Lower lobe of right lung (tissue), 2 donors: ENCODE results near the gene GUCY2C. TPM values are rescaled to one million over a fixed set of nuclear protein-coding genes. Genes with fewer than 3 reads are reported as not detected.

Experiments
- ATAC-seq, 2 donors: fragments of 200-7000 bp; cut with Tn5 transposase; one replicate each; pipeline ENCODE4 v1.9.1; 2020 to 2022; ENCODE audit warnings: mild to moderate bottlenecking in 2 of 2, moderate library complexity in 2 of 2
- DNase-seq: peaks from one replicate; pipeline ENCODE4 v3.0.0-alpha.2; 2020
- H3K27ac ChIP-seq: fragments of 200-600 bp; one replicate; pipeline ENCODE4 v1.8.0; 2022
- H3K27me3 ChIP-seq: fragments of 200-600 bp; one replicate; pipeline ENCODE4 v1.8.0; 2022; ENCODE audit warnings: low read depth
- H3K36me3 ChIP-seq: fragments of 200-600 bp; one replicate; pipeline ENCODE4 v1.8.0; 2022; ENCODE audit warnings: mild to moderate bottlenecking
- H3K4me1 ChIP-seq: fragments of 200-600 bp; one replicate; pipeline ENCODE4 v1.8.0; 2022
- H3K4me3 ChIP-seq: fragments of 200-600 bp; one replicate; pipeline ENCODE4 v1.8.0; 2022; ENCODE audit warnings: mild to moderate bottlenecking
- H3K9me3 ChIP-seq: fragments of 200-600 bp; one replicate; pipeline ENCODE4 v1.8.0; 2022
- CTCF ChIP-seq: fragments of 200-600 bp; IDR thresholded peaks from one replicate; pipeline ENCODE4 v1.8.0; 2022; ENCODE audit warnings: antibody characterized with exemption, mild to moderate bottlenecking
- intact Hi-C: fragments of 100-400 bp; cut with DNase I; formaldehyde crosslinking; loops from one replicate; pipeline ENCODE4 v1.11.0; 2022
- total RNA-seq: library from RNA; stranded (reverse); fragmentation: NEBNext Ultra II Directional; extraction: Animal tissue kit (Norgen Biotek cat#: 25700); gene quantifications from one replicate; pipeline ENCODE4 v1.2.1, GENCODE V29; 2021
- donor health status: DM: no; HTN: yes; CAD: no; lungs with severe emphysema.

The GUCY2C gene
- total RNA-seq, 1 donor from 2014 or later, result not detected

- ATAC-seq (no peak), DNase-seq (no peak)
- TF ChIP-seq CTCF, result no peak
- Histone ChIP-seq H3K27ac (no peak overlapping the region), H3K4me3 (no peak overlapping the region), H3K27me3 (no peaks in the 10 kb centered on the region), H3K4me1 (no peaks in the 10 kb centered on the region), H3K36me3 (no peaks in the 10 kb centered on the region), H3K9me3 (no peaks in the 10 kb centered on the region)
- intact Hi-C loops, result no loop called here
These were observed 5.6 kb upstream of the GUCY2C start for GRCh38 chr12:14701809-14702568.

- no peak overlapping the region for H3K27ac ChIP-seq
- H3K27me3 ChIP-seq, result no peaks in the 10 kb centered on the region
- no peak overlapping the region for H3K4me3 ChIP-seq
- H3K36me3 ChIP-seq, result no peaks in the 10 kb centered on the region
- DNase-seq (no peak), ATAC-seq (no peak)
- no peaks in the 10 kb centered on the region for H3K4me1 ChIP-seq
- no peaks in the 10 kb centered on the region for H3K9me3 ChIP-seq
- no peak for TF ChIP-seq CTCF
- intact Hi-C loops, result no loop called here
These were observed 4.5 kb upstream of the GUCY2C start for GRCh38 chr12:14700935-14701334.

GRCh38 chr12:14699923-14700322, 3.5 kb upstream of the GUCY2C start:
- Histone ChIP-seq H3K36me3 (no peaks in the 10 kb centered on the region), H3K9me3 (no peaks in the 10 kb centered on the region), H3K27ac (no peak overlapping the region), H3K4me3 (no peak overlapping the region), H3K27me3 (no peaks in the 10 kb centered on the region), H3K4me1 (no peaks in the 10 kb centered on the region)
- ATAC-seq, result no peak
- intact Hi-C loops, result no loop called here
- DNase-seq, result no peak
- no peak for TF ChIP-seq CTCF

GRCh38 chr12:14698555-14698954, 2.2 kb upstream of the GUCY2C start:
- Histone ChIP-seq H3K4me1 (no peaks in the 10 kb centered on the region), H3K9me3 (no peaks in the 10 kb centered on the region), H3K27ac (no peak overlapping the region), H3K4me3 (no peak overlapping the region), H3K27me3 (no peaks in the 10 kb centered on the region), H3K36me3 (no peaks in the 10 kb centered on the region)
- intact Hi-C loops, result no loop called here
- no peak for TF ChIP-seq CTCF
- no peak for ATAC-seq
- DNase-seq, result no peak

GRCh38 chr12:14695715-14696141, 671 bp downstream of the GUCY2C start:
- intact Hi-C loops, result no loop called here
- DNase-seq (no peak), ATAC-seq (no peak)
- no peaks in the 10 kb centered on the region for H3K9me3 ChIP-seq
- no peak overlapping the region for H3K27ac ChIP-seq
- TF ChIP-seq CTCF, result no peak
- no peak overlapping the region for H3K4me3 ChIP-seq
- H3K27me3 ChIP-seq, result no peaks in the 10 kb centered on the region
- peaks cover 8% of the 10 kb centered on the region for H3K4me1 ChIP-seq
- no peaks in the 10 kb centered on the region for H3K36me3 ChIP-seq
